ES-I3 (cell line): ENCODE results near the gene SIPA1.

Experiments
- H3K36me3 ChIP-seq: 2 replicates; pipeline ENCODE4 v1.6.1; 2013; ENCODE audit warnings: mild to moderate bottlenecking, low read length, control low read depth, moderate library complexity; ENCODE audit not compliant: insufficient read depth
- H3K4me1 ChIP-seq: 2 replicates; pipeline ENCODE4 v1.6.1; 2013; ENCODE audit warnings: mild to moderate bottlenecking, control low read depth, low read length; ENCODE audit not compliant: insufficient read depth
- H3K9ac ChIP-seq: 2 replicates; pipeline ENCODE4 v1.6.1; 2013; ENCODE audit warnings: low read depth, mild to moderate bottlenecking, low read length, moderate library complexity
- H3K9me3 ChIP-seq: 2 replicates; pipeline ENCODE4 v1.6.1; 2013; ENCODE audit warnings: mild to moderate bottlenecking, low read length, moderate library complexity; ENCODE audit not compliant: control insufficient read depth, insufficient read depth

SIPA1 gene

GRCh38 chr11:65639623-65640482 lies 2.0 kb downstream of the SIPA1 start:
- Histone ChIP-seq H3K9me3 (no peaks in the 10 kb centered on the region), H3K36me3 (peaks cover 6% of the 10 kb centered on the region; the same call in 1 of the 2 replicates), H3K4me1 (peaks cover 26% of the 10 kb centered on the region), H3K9ac (no peak overlapping the region)

DNA sequence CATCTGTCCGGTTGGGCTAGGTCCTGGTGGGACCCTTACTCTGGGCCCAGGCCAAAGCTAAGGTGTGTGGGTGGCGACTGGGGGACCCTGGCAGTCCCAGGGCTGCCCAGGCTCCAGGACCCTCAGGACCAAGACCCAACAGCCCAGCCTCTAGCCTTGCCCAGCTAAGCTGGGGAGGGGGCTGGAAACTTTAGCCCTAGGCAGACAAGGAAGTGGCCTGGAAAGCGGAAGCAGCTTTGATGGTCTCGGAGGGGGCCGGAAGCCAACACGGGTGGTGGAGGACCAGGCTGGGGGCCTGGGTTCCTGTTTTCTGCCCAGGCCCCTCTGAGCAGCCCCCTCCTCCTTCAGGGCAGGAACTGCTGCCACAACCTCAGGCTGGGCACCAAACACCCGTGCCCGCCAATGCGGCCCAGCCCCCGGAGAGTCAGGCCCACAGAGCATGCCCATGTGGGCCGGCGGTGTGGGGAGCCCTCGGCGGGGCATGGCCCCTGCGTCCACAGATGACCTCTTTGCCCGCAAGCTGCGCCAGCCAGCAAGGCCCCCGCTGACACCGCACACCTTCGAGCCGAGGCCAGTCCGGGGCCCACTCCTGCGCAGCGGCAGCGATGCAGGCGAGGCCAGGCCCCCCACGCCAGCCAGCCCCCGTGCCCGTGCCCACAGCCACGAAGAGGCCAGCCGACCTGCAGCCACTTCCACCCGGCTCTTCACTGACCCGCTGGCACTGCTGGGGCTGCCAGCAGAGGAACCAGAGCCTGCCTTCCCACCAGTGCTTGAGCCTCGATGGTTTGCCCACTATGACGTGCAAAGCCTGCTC lies 2.8 kb downstream of the SIPA1 start:
- Histone ChIP-seq H3K36me3 (peaks cover 3% of the 10 kb centered on the region; the same call in 1 of the 2 replicates), H3K9ac (no peak overlapping the region), H3K9me3 (no peaks in the 10 kb centered on the region), H3K4me1 (peaks cover 26% of the 10 kb centered on the region)

DNA sequence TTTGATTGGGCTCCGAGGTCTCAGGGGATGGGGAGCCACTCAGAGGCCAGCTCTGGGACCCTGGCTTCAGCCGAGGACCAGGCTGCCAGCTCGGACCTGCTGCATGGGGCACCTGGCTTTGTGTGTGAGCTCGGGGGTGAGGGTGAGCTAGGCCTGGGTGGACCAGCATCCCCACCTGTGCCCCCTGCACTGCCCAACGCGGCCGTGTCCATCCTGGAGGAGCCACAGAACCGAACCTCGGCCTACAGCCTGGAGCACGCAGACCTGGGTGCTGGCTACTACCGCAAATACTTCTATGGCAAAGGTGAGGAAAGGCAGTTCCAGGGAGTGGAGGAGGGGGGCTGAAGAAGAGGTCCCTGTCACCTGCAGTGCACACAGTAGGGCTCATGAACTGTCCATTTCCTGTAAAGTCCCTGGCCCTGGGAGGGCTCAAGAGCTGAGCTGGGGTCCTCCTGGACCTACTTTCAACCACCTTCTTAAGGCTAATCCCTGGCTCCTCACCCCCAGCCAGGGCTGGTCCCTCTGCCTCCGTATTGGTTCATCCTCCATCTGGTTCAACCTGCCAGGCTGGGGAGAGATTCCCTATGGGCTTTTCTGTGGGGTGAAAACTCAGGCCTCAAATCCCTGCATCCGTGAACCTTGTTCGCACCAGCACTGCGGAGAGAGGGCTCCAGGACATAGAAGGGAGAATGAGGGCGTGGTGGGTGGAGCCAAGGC lies 3.6 kb downstream of the SIPA1 start:
- peaks cover 26% of the 10 kb centered on the region for H3K4me1 ChIP-seq
- no peaks in the 10 kb centered on the region for H3K9me3 ChIP-seq
- H3K36me3 ChIP-seq = no peaks in the 10 kb centered on the region
- peak overlapping the region; percentile 52; the same call in 1 of the 2 replicates for H3K9ac ChIP-seq

- Histone ChIP-seq H3K36me3 (no peaks in the 10 kb centered on the region), H3K9me3 (no peaks in the 10 kb centered on the region), H3K9ac (peak overlapping the region; percentile 52; the same call in 1 of the 2 replicates), H3K4me1 (peaks cover 23% of the 10 kb centered on the region)
Observed at GRCh38 chr11:65642014-65642671, 4.2 kb downstream of the SIPA1 start.

- H3K9me3 ChIP-seq = no peaks in the 10 kb centered on the region
- no peaks in the 10 kb centered on the region for H3K36me3 ChIP-seq
- no peak overlapping the region for H3K9ac ChIP-seq
- peaks cover 14% of the 10 kb centered on the region for H3K4me1 ChIP-seq
Observed at GRCh38 chr11:65643971-65644370, 6.1 kb downstream of the SIPA1 start.

DNA sequence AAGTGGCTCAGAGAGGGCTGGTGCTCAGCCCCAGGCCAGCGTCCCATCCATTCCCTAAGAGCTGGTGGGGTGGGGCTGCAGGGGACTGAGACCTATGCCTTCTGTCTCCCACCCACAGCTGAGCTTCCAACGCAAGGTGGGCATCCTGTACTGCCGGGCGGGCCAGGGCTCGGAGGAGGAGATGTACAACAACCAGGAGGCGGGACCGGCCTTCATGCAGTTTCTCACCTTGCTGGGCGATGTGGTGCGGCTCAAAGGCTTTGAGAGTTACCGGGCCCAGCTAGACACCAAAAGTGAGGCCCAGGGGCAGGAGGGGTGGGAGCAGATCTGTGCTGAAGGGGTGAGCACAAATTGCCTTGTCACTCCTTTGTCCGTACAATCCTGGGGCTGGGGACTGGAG lies 6.9 kb downstream of the SIPA1 start:
- Histone ChIP-seq H3K4me1 (peaks cover 14% of the 10 kb centered on the region), H3K9me3 (no peaks in the 10 kb centered on the region), H3K36me3 (no peaks in the 10 kb centered on the region)

DNA sequence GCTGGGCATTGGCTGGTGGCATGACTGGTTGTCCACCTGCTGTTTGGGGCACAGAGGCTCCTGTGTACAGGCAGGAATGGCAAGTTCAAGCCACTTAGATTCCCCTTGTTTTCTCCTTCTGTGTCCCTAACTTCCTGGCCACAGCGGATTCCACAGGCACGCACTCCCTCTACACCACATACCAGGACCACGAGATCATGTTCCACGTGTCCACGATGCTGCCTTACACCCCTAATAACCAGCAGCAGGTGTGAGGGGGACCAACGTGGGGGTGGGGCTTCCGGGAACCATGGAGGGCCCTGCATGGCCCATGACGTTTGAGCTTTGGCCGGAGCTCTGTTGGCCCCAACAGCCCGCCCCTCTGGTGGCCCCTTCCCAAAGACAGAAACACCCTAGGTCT lies 7.8 kb downstream of the SIPA1 start:
- H3K9me3 ChIP-seq = no peaks in the 10 kb centered on the region
- H3K4me1 ChIP-seq = peaks cover 14% of the 10 kb centered on the region
- no peaks in the 10 kb centered on the region for H3K36me3 ChIP-seq
- no peak overlapping the region for H3K9ac ChIP-seq

More for the DNA sequence above, 6.9 kb downstream of the SIPA1 start:
- H3K9ac ChIP-seq = no peak overlapping the region

DNA sequence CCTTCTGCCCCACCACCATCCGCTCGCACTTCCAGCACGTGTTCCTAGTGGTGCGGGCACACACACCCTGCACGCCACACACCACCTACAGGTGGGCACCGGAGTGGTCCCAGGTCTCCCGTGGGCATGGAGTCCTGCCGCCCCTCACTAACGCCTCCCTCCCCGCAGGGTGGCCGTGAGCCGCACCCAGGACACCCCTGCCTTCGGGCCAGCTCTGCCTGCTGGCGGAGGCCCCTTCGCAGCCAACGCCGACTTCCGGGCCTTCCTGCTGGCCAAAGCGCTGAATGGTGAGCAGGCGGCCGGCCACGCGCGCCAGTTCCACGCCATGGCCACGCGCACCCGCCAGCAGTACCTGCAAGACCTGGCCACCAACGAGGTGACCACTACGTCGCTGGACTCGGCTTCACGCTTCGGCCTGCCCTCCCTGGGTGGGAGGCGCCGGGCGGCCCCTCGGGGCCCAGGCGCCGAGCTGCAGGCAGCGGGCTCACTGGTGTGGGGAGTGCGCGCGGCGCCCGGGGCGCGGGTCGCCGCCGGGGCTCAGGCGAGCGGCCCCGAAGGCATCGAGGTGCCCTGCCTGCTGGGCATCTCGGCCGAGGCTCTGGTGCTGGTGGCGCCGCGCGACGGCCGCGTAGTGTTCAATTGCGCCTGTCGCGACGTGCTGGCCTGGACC lies 8.5 kb downstream of the SIPA1 start:
- peak overlapping the region; percentile 62 for H3K9ac ChIP-seq
- H3K4me1 ChIP-seq = peaks cover 14% of the 10 kb centered on the region
- no peaks in the 10 kb centered on the region for H3K36me3 ChIP-seq

DNA sequence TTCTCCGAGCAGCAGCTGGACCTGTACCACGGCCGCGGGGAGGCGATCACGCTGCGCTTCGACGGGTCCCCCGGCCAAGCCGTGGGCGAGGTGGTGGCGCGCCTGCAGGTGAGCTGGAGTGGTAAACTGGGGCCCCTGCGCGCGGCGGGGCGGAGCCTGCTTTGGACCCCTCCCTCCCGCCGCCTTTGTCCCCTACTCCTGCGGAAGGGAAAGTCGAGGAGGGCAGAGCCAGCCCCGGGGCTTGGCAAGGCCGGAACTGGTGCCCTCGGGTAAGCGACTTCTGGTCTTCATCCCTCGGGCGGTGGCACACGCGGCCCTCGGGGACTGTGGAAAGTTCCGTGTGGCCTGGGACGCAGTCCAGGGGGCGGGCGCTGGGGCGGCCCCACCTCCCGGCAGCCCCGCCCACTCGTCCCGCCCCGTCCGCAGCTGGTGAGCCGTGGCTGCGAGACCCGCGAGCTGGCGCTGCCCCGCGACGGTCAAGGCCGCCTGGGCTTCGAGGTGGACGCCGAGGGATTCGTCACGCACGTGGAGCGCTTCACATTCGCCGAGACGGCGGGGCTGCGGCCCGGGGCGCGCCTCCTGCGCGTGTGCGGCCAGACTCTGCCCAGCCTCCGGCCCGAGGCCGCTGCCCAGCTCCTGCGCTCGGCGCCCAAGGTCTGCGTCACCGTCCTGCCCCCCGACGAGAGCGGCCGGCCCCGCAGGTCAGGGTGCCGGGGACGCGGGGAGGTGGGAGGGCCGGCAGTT lies 9.2 kb downstream of the SIPA1 start:
- peak overlapping the region; percentile 62; the same call in 1 of the 2 replicates for H3K9ac ChIP-seq
- peaks cover 18% of the 10 kb centered on the region for H3K4me1 ChIP-seq
- H3K9me3 ChIP-seq = no peaks in the 10 kb centered on the region
- no peaks in the 10 kb centered on the region for H3K36me3 ChIP-seq

More for the DNA sequence above, 8.5 kb downstream of the SIPA1 start:
- no peaks in the 10 kb centered on the region for H3K9me3 ChIP-seq

GRCh38 chr11:65648997-65649493 lies 11.1 kb downstream of the SIPA1 start:
- H3K9me3 ChIP-seq = no peaks in the 10 kb centered on the region
- no peak overlapping the region for H3K9ac ChIP-seq
- H3K4me1 ChIP-seq = peaks cover 11% of the 10 kb centered on the region
- H3K36me3 ChIP-seq = no peaks in the 10 kb centered on the region

DNA sequence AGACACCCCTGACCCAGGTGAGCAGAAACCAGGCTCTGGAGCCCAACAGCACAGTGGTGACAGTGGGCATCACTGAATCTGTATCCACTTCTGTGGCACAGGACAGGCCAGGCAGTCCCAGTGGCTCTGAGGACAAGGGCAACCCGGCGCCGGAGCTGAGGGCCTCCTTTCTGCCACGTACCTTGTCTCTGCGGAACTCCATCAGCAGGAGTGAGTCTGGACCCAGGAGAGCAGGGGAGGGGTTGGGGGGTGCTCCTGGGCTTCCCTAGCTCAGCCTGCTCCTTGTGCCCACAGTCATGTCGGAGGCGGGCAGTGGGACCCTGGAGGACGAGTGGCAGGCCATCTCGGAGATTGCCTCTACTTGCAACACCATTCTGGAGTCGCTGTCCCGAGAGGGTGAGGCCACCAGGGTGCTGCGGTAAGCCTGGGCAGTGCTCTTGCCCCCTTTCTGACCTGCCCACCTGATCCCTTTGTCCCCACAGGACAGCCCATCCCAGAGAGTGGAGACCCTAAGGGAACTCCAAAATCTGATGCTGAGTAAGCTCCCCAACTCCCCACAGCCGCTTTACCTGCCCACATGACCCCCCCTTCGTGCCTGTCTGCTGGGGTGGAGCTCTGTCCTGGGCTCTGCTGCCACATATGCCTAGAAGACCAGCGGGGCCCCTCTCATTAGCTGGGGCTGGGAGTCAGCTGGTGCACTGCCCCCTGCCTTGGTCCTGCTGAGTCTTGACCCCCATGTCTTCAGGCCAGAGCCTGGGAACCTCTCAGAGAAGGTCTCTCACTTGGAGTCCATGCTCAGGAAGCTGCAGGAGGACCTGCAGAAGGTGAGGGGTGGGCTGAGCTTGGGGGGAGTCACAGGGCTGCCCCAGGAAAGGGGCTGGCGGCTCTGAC lies 12.0 kb downstream of the SIPA1 start:
- H3K4me1 ChIP-seq = peaks cover 11% of the 10 kb centered on the region
- no peak overlapping the region for H3K9ac ChIP-seq
- no peaks in the 10 kb centered on the region for H3K9me3 ChIP-seq
- no peaks in the 10 kb centered on the region; the same call in 1 of the 2 replicates for H3K36me3 ChIP-seq
